ENCODE data around the gene CRACR2A.

GRCh38 chr12:3727354-3727753 lies 25.6 kb downstream of the CRACR2A start:
- no peak for TF ChIP-seq POLR2A (IDR thresholded peaks at IDR 0.05)
- TF ChIP-seq CTCF (IDR thresholded peaks at IDR 0.05): no peak
